ENCODE data around the gene RNF121. TPM values are rescaled to one million over a fixed set of nuclear protein-coding genes. Genes with fewer than 3 reads are reported as not detected.

RNF121 gene
- total RNA-seq, 1 experiment from 2014 or later = 56.9 TPM

DNA sequence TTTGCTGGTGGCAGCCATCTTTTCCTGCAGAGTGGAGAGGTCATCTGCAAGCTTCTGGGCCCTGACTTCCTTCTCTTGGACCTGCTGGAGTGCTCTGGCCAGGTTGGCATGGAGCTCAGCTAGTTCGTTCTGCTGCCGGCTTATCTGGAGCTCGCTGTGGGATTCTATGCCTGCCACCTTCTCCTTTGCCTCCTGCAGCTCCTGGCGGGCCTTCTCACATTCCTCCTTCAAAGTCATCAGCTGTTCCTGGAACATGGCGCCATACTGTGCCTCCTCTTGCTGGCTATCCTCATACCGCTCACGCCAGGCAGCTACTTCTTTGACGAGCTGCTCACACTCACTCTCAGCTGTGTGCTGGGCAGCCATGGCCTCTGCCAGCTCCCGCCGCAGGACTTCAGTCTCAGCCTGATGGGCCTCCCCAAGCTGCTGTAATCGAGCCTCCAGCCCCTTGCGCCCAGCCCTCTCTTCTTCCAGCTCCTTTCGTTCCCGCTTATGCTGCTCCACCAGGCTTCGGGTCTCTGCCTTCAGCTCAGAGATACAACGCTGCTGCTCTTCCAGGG lies 86.0 kb downstream of the RNF121 start:
- no CpG with 5 or more reads among the region's 16 CpGs for WGBS (ENCODE audit: extremely low coverage, insufficient read length, low lambda C conversion rate)
- no peaks in the 10 kb centered on the region for H3K27me3 ChIP-seq (ENCODE audit: insufficient read depth, low read length)
- H2BK20ac ChIP-seq (ENCODE audit: low read depth, low read length, poor library complexity, severe bottlenecking) = no peak overlapping the region
- H3K18ac ChIP-seq (ENCODE audit: insufficient read length, low read depth, low read length) = no peak overlapping the region
- H3K27ac ChIP-seq (ENCODE audit: insufficient read length, low read depth, low read length) = no peak overlapping the region
- H3K56ac ChIP-seq (ENCODE audit: insufficient read length, low read depth, low read length) = no peak overlapping the region
- H3T11ph ChIP-seq (ENCODE audit: low read length) = no peak overlapping the region
- Mint-ChIP-seq H3K36me3 (ENCODE audit: insufficient read depth in 1 of 3, low read depth in 3 of 3) (peaks cover 55 to 95% (median 94%) of the 10 kb centered on the region in 3 experiments), H3K4me1 (no peaks in the 10 kb centered on the region), H3K4me3 (no peak overlapping the region), H3K27ac (peak overlapping the region in 2 of 3 experiments; percentile 49 to 76; a peak in 4 of 7 replicates), H3K9me3 (no peaks in the 10 kb centered on the region), H3K27me3 (ENCODE audit: low read depth) (peaks cover 2% of the 10 kb centered on the region; the same call in 1 of the 2 replicates)
- no peak for DNase-seq
- no peaks in the 10 kb centered on the region for H3K79me2 ChIP-seq (ENCODE audit: insufficient read depth, low read length)
- no peaks in the 10 kb centered on the region for H3K79me1 ChIP-seq (ENCODE audit: insufficient read depth, low read depth, low read length, poor library complexity, severe bottlenecking)
- no peak overlapping the region for H3K14ac ChIP-seq (ENCODE audit: insufficient read depth, low read length)
- H4K8ac ChIP-seq (replicated peaks; ENCODE audit: insufficient read length, low read depth, low read length) = no peak overlapping the region
- H3K9ac ChIP-seq (ENCODE audit: extremely low read depth, insufficient read length, low read length) = no peak overlapping the region
- H2BK15ac ChIP-seq (ENCODE audit: low read depth, low read length) = no peak overlapping the region
- no peak overlapping the region for H2AK5ac ChIP-seq (ENCODE audit: insufficient read length, low read length)
- no peak overlapping the region for H3K4ac ChIP-seq (ENCODE audit: low read depth, low read length)
- H4K20me1 ChIP-seq (ENCODE audit: control insufficient read depth, insufficient read depth, insufficient read length) = no peaks in the 10 kb centered on the region
- H3K9me3 ChIP-seq (ENCODE audit: control insufficient read depth, low read depth, low read length) = no peaks in the 10 kb centered on the region
- no peak for TF ChIP-seq CTCF (conservative IDR thresholded peaks at IDR 0.05)
- H3K4me1 ChIP-seq (ENCODE audit: insufficient read depth, low read length) = no peaks in the 10 kb centered on the region
- no peaks in the 10 kb centered on the region for H3K23me2 ChIP-seq (ENCODE audit: insufficient read length, low read depth, low read length, poor library complexity, severe bottlenecking)
- H2AFZ ChIP-seq (ENCODE audit: low read length) = no peak overlapping the region
- H2BK5ac ChIP-seq (ENCODE audit: insufficient read length, low read length) = no peak overlapping the region
- no peak overlapping the region for H2BK120ac ChIP-seq (ENCODE audit: low read depth, low read length, poor library complexity, severe bottlenecking)
- no peak overlapping the region for H2BK12ac ChIP-seq (ENCODE audit: insufficient read length, low read depth, low read length)
- H4K5ac ChIP-seq (ENCODE audit: insufficient read length, low read depth, low read length) = no peak overlapping the region
- H3K23ac ChIP-seq (ENCODE audit: insufficient read length, low read depth, low read length) = no peak overlapping the region
- H3K4me2 ChIP-seq (ENCODE audit: insufficient read depth, insufficient read length, low read length) = no peak overlapping the region
- no peak overlapping the region for H4K91ac ChIP-seq (ENCODE audit: insufficient read length, low read depth, low read length)

Measured in H9 (cell line).